Measurements from ENCODE around the gene FAM237B. TPM values are rescaled to one million over a fixed set of nuclear protein-coding genes. Genes with fewer than 3 reads are reported as not detected.

FAM237B gene
- total and polyA plus RNA-seq, 2 of the 13 experiments (the other 11 are each of a cell fraction or from before 2014, with no cell fraction given), result not detected

DNA sequence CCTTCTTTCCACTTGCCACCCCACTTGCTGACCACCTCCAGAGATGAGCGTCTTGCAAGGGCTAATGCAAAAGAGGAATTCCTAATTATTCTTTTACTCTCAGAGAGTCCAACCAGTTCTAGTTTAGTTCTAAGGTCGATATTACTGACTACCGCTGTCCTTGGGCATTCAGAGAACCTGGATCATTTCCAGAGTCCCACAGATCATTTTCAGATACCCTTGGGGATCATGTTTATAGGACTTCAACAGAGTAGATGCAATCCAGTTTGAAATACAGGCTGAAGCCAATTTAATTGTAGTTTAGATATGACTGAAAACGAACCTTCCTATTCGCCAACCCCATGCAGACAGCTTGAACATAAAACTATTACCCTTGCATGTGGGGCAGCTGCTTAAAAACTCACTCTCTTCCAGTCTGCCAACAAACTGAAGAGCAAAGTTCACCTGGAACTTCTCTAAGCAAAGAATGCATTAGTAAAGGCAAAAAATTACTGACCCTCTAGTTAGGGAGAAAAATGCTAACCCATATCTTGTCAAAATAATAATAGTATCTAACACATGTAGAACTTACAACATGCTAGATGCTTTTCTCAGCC, 53.7 kb downstream of the FAM237B start:
- CTCF ChIA-PET (ENCODE audit: low intra/inter-chr PET ratio, low total read pairs), result no interaction called here
- intact Hi-C loops (cut with micrococcal nuclease; ENCODE audit: unreplicated experiment), result loop anchor here (2.0 to 10.0 kb wide), 4 partner anchors 57 to 160 kb away; partner anchors contain the start of genes CLDN12, GTPBP10 and STEAP2
- 7% methylated on average over 5 of the region's 5 CpGs for WGBS (ENCODE audit: low lambda C conversion rate)
- Histone ChIP-seq H3K27ac (ENCODE audit: extremely low read length, insufficient read depth, low read length) (peak overlapping the region; percentile 70), H2AFZ (ENCODE audit: low read length) (no peak overlapping the region), H3K9me3 (ENCODE audit: low read length) (no peaks in the 10 kb centered on the region), H4K20me1 (ENCODE audit: insufficient read depth, low read length) (no peaks in the 10 kb centered on the region), H3K36me3 (replicated peaks in 1 of 2; ENCODE audit: control insufficient read depth in 1 of 2, insufficient read depth in 2 of 2, low read length in 2 of 2) (no peaks in the 10 kb centered on the region), H3K27me3 (ENCODE audit: control insufficient read depth in 1 of 2, insufficient read depth in 2 of 2, low read length in 2 of 2) (no peaks in the 10 kb centered on the region), H3K4me2 (ENCODE audit: low read depth, low read length) (peak overlapping the region; percentile 76), H3K4me1 (ENCODE audit: insufficient read depth, low read length) (peaks cover 62% of the 10 kb centered on the region), H3K79me2 (ENCODE audit: insufficient read depth, low read length) (no peaks in the 10 kb centered on the region), H3K4me3 (replicated peaks in 1 of 3; ENCODE audit: insufficient read depth in 1 of 3, low read depth in 2 of 3, low read length in 3 of 3) (peak overlapping the region; percentile 36 to 47 (median 44); a peak in 5 of 6 replicates), H3K9ac (ENCODE audit: insufficient read depth, low read depth, low read length) (peak overlapping the region; percentile 27)
- POLR2A ChIA-PET, result interaction anchor here (1.4 kb wide), 1 partner anchor 94 kb away, joined by 4 read pairs; no protein-coding TSS in a partner anchor
- no TSS peak for BruUV-seq (replicated peaks)
- peak; percentile 92 for ATAC-seq
- peak; percentile 54 for DNase-seq (ENCODE audit: low spot score)
- no peak for FAIRE-seq
- in situ Hi-C loops (cut with HindIII; ENCODE audit: extremely low pct_ligation_motif_present, low pct_unique_long_range_greater_than_20kb), result loop anchor here (10.0 kb wide), 1 partner anchor 113 kb away; the partner anchor contains the start of gene STEAP1
- TF ChIP-seq DBP (CRISPR knock-in tag; IDR thresholded peaks at IDR 0.05; ENCODE audit: not compliant biosample characterization) (no peak), NCOA2 (CRISPR knock-in tag; IDR thresholded peaks at IDR 0.05) (peak; percentile 33; the same call in 1 of the 2 replicates), SMYD3 (CRISPR knock-in tag; IDR thresholded peaks at IDR 0.05) (no peak), HOXD1 (CRISPR knock-in tag; IDR thresholded peaks at IDR 0.05) (no peak), EP300 (IDR thresholded peaks at IDR 0.05; ENCODE audit: low read depth in 2 of 2, low read length in 2 of 2) (0 out of 4 replicates have a peak, but pooled peaks of 1 of the 2 experiments have one; percentile 4), EP300 (CRISPR knock-in tag; IDR thresholded peaks at IDR 0.05; ENCODE audit: borderline replicate concordance) (no peak), ZNF589 (CRISPR knock-in tag; conservative IDR thresholded peaks at IDR 0.05) (no peak), SALL1 (CRISPR knock-in tag; IDR thresholded peaks at IDR 0.05) (peak; percentile 26; the same call in 1 of the 2 replicates), EED (CRISPR knock-in tag; IDR thresholded peaks at IDR 0.05) (no peak), ZNF556 (CRISPR knock-in tag; IDR thresholded peaks at IDR 0.05; ENCODE audit: borderline replicate concordance) (no peak)
- TF ChIP-seq, protein P1, sequence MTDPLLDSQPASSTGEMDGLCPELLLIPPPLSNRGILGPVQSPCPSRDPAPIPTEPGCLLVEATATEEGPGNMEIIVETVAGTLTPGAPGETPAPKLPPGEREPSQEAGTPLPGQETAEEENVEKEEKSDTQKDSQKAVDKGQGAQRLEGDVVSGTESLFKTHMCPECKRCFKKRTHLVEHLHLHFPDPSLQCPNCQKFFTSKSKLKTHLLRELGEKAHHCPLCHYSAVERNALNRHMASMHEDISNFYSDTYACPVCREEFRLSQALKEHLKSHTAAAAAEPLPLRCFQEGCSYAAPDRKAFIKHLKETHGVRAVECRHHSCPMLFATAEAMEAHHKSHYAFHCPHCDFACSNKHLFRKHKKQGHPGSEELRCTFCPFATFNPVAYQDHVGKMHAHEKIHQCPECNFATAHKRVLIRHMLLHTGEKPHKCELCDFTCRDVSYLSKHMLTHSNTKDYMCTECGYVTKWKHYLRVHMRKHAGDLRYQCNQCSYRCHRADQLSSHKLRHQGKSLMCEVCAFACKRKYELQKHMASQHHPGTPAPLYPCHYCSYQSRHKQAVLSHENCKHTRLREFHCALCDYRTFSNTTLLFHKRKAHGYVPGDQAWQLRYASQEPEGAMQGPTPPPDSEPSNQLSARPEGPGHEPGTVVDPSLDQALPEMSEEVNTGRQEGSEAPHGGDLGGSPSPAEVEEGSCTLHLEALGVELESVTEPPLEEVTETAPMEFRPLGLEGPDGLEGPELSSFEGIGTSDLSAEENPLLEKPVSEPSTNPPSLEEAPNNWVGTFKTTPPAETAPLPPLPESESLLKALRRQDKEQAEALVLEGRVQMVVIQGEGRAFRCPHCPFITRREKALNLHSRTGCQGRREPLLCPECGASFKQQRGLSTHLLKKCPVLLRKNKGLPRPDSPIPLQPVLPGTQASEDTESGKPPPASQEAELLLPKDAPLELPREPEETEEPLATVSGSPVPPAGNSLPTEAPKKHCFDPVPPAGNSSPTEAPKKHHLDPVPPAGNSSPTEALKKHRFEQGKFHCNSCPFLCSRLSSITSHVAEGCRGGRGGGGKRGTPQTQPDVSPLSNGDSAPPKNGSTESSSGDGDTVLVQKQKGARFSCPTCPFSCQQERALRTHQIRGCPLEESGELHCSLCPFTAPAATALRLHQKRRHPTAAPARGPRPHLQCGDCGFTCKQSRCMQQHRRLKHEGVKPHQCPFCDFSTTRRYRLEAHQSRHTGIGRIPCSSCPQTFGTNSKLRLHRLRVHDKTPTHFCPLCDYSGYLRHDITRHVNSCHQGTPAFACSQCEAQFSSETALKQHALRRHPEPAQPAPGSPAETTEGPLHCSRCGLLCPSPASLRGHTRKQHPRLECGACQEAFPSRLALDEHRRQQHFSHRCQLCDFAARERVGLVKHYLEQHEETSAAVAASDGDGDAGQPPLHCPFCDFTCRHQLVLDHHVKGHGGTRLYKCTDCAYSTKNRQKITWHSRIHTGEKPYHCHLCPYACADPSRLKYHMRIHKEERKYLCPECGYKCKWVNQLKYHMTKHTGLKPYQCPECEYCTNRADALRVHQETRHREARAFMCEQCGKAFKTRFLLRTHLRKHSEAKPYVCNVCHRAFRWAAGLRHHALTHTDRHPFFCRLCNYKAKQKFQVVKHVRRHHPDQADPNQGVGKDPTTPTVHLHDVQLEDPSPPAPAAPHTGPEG (CRISPR knock-in tag; IDR thresholded peaks at IDR 0.05), result no peak
- TF ChIP-seq, protein P2, sequence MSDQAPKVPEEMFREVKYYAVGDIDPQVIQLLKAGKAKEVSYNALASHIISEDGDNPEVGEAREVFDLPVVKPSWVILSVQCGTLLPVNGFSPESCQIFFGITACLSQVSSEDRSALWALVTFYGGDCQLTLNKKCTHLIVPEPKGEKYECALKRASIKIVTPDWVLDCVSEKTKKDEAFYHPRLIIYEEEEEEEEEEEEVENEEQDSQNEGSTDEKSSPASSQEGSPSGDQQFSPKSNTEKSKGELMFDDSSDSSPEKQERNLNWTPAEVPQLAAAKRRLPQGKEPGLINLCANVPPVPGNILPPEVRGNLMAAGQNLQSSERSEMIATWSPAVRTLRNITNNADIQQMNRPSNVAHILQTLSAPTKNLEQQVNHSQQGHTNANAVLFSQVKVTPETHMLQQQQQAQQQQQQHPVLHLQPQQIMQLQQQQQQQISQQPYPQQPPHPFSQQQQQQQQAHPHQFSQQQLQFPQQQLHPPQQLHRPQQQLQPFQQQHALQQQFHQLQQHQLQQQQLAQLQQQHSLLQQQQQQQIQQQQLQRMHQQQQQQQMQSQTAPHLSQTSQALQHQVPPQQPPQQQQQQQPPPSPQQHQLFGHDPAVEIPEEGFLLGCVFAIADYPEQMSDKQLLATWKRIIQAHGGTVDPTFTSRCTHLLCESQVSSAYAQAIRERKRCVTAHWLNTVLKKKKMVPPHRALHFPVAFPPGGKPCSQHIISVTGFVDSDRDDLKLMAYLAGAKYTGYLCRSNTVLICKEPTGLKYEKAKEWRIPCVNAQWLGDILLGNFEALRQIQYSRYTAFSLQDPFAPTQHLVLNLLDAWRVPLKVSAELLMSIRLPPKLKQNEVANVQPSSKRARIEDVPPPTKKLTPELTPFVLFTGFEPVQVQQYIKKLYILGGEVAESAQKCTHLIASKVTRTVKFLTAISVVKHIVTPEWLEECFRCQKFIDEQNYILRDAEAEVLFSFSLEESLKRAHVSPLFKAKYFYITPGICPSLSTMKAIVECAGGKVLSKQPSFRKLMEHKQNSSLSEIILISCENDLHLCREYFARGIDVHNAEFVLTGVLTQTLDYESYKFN (CRISPR knock-in tag; conservative IDR thresholded peaks at IDR 0.05), result peak; percentile 91
